NCI-H345 treated with DMSO at 0.1 percent for 48 hours (cell line): ENCODE measurements around the gene PFKFB2.
"Not testable (repeated sequence)": the region's sequence is repeated elsewhere in the genome, so short reads cannot be mapped to it uniquely, and the experiment has no call there.

Source experiments
- DNase-seq: peaks from one replicate; lab custom pipeline; 2025; ENCODE audit not compliant: unreplicated experiment; lab: John Stamatoyannopoulos, UW

Gene PFKFB2

GRCh38 chr1:207036865-207037264, 16.2 kb upstream of the PFKFB2 start:
- no peak for DNase-seq

GRCh38 chr1:207039380-207040180, 13.5 kb upstream of the PFKFB2 start:
- no peak for DNase-seq

GRCh38 chr1:207040181-207040533, 12.9 kb upstream of the PFKFB2 start:
- no peak for DNase-seq

- DNase-seq = not testable (repeated sequence)
Measured at GRCh38 chr1:207041397-207041796, 11.7 kb upstream of the PFKFB2 start.

- DNase-seq = no peak
Measured at GRCh38 chr1:207045453-207045852, 7.6 kb upstream of the PFKFB2 start.

GRCh38 chr1:207047505-207047904, 5.6 kb upstream of the PFKFB2 start:
- DNase-seq = no peak

GRCh38 chr1:207048041-207048440, 5.0 kb upstream of the PFKFB2 start:
- DNase-seq = no peak

- no peak for DNase-seq
Measured at GRCh38 chr1:207049054-207049453, 4.0 kb upstream of the PFKFB2 start.

GRCh38 chr1:207049514-207049913, 3.6 kb upstream of the PFKFB2 start:
- DNase-seq = no peak

GRCh38 chr1:207049974-207050391, 3.1 kb upstream of the PFKFB2 start:
- DNase-seq = peak; percentile 29

- peak; percentile 88 for DNase-seq
Measured at GRCh38 chr1:207050480-207051190, 2.4 kb upstream of the PFKFB2 start.

GRCh38 chr1:207051191-207051943, 1.7 kb upstream of the PFKFB2 start, which contains the start of gene YOD1:
YOD1 (minus strand) TSS chr1:207051208; CDS start chr1:207051030, 178 bp downstream.
- peak; percentile 43 for DNase-seq

GRCh38 chr1:207054491-207054890, 1.4 kb downstream of the PFKFB2 start:
- no peak for DNase-seq

- DNase-seq = no peak
Measured at GRCh38 chr1:207055386-207056001, 2.4 kb downstream of the PFKFB2 start.

- no peak for DNase-seq
Measured at GRCh38 chr1:207056673-207057072, 3.6 kb downstream of the PFKFB2 start.

GRCh38 chr1:207058252-207058651, 5.2 kb downstream of the PFKFB2 start:
- no peak for DNase-seq

- peak; percentile 73 for DNase-seq
Measured at GRCh38 chr1:207058878-207059867, 6.1 kb downstream of the PFKFB2 start.

GRCh38 chr1:207059881-207060280, 6.8 kb downstream of the PFKFB2 start:
- no peak for DNase-seq

- no peak for DNase-seq
Measured at GRCh38 chr1:207060596-207060995, 7.5 kb downstream of the PFKFB2 start.

- DNase-seq = no peak
Measured at GRCh38 chr1:207062058-207062457, 9.0 kb downstream of the PFKFB2 start.
